Astrocyte of the cerebellum (primary cell): ENCODE measurements around the gene DENND1B.

Experiments used
- DNase-seq: peaks from one replicate; pipeline ENCODE4 v3.0.0-alpha.2; 2011; ENCODE audit warnings: low read depth
- H3K4me3 ChIP-seq: 2 replicates; pipeline ENCODE4 v1.5.1; 2011; ENCODE audit warnings: mild to moderate bottlenecking, low read depth, low read length, moderate library complexity
- in situ Hi-C: cut with HindIII; loops from 2 replicates; pipeline ENCODE4 v1.10.0; 2017; ENCODE audit warnings: low sequenced_read_pairs
- TF ChIP-seq, protein P1 (sequence below): IDR thresholded peaks from 2 replicates; pipeline ENCODE4 v1.5.1; 2012; ENCODE audit warnings: low read length, low read depth, moderate library complexity, mild to moderate bottlenecking; ENCODE audit errors: missing control alignments

The DENND1B gene

DNA sequence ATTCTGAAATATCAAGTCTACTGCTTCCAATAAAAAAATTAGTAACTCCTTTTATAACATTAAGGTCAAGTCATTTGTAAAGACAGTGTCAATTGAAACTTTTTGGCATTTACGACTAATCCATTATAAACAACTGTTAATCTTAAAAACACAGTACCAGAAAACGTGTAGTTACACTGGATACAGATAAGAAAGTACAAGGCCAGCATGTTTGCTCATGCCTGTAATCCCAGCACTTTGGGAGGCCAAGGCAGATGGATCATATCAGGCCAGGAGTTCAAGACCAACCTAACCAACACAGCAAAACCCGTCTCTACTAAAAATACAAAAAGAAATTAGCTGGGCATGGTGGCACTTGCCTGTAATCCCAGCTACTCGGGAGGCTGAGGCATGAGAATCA is 29.4 kb downstream of the DENND1B start:
- DNase-seq, result no peak
- H3K4me3 ChIP-seq, result no peak overlapping the region
- in situ Hi-C loops, result no loop called here
- TF ChIP-seq, protein P1, sequence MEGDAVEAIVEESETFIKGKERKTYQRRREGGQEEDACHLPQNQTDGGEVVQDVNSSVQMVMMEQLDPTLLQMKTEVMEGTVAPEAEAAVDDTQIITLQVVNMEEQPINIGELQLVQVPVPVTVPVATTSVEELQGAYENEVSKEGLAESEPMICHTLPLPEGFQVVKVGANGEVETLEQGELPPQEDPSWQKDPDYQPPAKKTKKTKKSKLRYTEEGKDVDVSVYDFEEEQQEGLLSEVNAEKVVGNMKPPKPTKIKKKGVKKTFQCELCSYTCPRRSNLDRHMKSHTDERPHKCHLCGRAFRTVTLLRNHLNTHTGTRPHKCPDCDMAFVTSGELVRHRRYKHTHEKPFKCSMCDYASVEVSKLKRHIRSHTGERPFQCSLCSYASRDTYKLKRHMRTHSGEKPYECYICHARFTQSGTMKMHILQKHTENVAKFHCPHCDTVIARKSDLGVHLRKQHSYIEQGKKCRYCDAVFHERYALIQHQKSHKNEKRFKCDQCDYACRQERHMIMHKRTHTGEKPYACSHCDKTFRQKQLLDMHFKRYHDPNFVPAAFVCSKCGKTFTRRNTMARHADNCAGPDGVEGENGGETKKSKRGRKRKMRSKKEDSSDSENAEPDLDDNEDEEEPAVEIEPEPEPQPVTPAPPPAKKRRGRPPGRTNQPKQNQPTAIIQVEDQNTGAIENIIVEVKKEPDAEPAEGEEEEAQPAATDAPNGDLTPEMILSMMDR, result no peak

DNA sequence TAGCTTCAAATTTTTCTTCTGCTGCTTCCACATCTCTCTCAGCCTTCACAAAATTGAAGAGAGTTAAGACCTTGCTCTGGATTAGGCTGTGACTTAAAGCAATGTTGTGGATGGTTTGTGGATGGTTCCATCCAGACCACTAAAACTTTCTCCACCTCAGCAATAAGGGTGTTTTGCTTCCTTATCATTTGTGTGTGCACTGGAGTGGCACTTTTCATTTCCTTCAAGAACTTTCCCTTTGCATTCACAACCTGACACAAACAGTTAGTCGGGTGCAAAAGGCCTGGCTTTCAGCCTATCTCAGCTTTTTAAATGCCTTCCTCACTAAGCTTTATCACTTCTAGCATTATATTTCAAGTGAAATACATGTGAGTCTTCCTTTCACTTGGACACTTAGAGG is 30.3 kb downstream of the DENND1B start:
- no peak for DNase-seq
- in situ Hi-C loops, result no loop called here
- H3K4me3 ChIP-seq, result no peak overlapping the region
- TF ChIP-seq, protein P1, result no peak

DNA sequence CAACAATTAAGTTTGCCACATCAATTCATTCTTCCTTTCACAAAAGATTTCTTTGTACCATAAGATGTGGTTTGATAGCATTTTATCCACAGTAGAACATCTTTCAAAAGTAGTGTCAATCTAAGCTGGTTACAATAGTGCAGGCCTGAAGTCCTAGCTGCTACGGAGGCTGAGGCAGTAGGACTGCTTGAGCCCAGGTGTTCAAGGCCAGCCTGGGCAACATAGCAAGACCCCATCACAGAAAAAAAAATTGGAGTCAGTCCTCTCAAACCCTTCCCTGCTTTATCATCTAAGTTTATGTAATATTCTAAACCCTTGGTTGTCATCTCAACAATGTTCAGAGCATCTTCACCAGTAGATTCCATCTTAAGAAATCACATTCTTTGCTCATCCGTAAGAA is 31.7 kb downstream of the DENND1B start:
- TF ChIP-seq, protein P1, result no peak
- DNase-seq, result no peak

DNA sequence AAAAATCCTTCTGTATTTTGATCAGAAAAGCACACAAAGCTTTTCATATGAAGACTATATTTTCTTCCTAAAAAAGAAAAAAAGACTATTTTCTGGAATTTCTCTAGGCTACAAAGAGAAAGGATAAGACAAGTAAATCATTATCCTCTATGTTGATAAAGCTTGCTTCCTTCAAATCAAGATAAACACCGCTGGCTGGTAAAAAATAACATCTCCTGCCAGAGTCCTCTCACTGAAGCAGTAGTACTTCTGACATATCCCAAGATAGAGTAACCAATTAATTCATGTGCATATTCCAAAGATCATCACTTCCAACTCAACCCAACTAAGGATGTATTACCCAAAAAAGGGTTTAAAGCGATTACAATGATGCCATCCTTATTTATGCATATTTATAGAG is 34.3 kb downstream of the DENND1B start:
- TF ChIP-seq, protein P1, result no peak
- no peak for DNase-seq
- in situ Hi-C loops, result no loop called here
- H3K4me3 ChIP-seq, result no peak overlapping the region

More for the DNA sequence above, 31.7 kb downstream of the DENND1B start:
- H3K4me3 ChIP-seq, result no peak overlapping the region
- in situ Hi-C loops, result no loop called here

DNA sequence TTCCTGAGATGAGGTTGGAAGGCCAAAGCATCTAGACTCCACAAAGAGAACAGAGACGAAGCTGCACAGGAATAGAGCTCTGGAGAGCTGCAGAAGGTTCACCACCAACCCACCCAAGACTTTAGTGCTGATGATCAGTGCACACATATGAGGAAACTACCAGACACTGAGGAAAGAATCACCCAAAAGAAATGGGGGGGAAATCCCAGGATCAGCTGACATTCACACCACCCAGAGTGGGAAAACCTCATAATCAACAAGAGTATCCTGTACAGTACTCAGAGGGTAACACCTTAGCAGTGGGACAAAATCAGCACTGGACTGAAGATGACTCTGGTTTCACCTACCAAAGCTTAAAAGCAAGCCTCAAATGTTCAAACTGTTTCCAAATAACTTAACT is 36.4 kb downstream of the DENND1B start:
- no peak overlapping the region for H3K4me3 ChIP-seq
- in situ Hi-C loops, result no loop called here
- TF ChIP-seq, protein P1, result no peak
- DNase-seq, result no peak

DNA sequence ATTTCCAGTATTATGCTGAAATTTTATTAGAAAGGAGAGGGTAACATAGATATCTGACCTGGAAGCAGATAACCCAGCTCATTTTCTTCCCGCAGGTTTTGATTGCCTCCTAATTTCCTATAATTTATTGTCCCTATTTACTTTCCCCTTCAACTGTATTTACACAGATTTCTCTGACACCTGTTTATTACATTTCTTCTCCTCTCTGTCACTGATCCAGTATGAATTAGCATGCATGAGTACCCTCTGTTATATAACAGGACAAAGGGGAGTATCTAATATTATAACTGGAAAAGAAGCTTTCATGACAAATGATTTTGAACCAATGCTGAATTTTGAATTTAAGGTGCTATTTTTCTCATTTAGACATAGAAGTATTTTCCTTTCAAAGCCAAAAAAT is 37.4 kb downstream of the DENND1B start:
- in situ Hi-C loops, result no loop called here
- DNase-seq, result no peak
- TF ChIP-seq, protein P1, result no peak
- no peak overlapping the region for H3K4me3 ChIP-seq

DNA sequence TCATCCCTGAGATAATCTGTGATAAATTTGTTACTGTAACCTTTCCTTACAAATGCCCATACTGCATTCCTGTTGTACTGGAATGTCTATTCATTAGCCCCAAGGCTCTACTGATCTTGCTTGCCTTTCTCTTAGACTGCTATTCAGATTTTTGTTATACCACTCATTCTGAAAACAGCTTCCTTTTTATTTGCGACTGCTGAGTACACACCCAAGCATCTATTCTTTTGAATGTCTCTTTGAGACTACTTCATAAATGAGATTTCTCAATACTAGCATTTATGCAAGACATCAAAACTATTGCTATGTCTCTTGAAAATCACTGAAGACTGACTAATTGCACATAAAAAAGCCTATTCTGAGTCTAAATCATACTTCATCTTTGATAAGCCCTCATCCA is 38.6 kb downstream of the DENND1B start:
- no peak for DNase-seq
- no peak overlapping the region for H3K4me3 ChIP-seq
- in situ Hi-C loops, result no loop called here
- TF ChIP-seq, protein P1, result no peak
